PC-3 (cell line): ENCODE measurements around the gene COMTD1.

Experiments
- EZH2 ChIP-seq: fragments of 300-600 bp; sonication (generic); IDR thresholded peaks from one replicate; pipeline ENCODE4 v1.6.1; 2017; ENCODE audit warnings: antibody characterized with exemption, mild to moderate bottlenecking, low read length; ENCODE audit not compliant: unreplicated experiment
- EZH2phosphoT487 ChIP-seq: fragments of 300-600 bp; sonication (generic); IDR thresholded peaks from 2 replicates; pipeline ENCODE4 v1.6.1; 2018; ENCODE audit warnings: mild to moderate bottlenecking, antibody characterized with exemption, low read length, borderline replicate concordance
- TF ChIP-seq, protein P1 (sequence below): fragments of 300-600 bp; sonication (generic); conservative IDR thresholded peaks from 2 replicates; pipeline ENCODE4 v1.5.1; 2017; ENCODE audit warnings: antibody characterized with exemption, low read depth, mild to moderate bottlenecking, low read length

DNA sequence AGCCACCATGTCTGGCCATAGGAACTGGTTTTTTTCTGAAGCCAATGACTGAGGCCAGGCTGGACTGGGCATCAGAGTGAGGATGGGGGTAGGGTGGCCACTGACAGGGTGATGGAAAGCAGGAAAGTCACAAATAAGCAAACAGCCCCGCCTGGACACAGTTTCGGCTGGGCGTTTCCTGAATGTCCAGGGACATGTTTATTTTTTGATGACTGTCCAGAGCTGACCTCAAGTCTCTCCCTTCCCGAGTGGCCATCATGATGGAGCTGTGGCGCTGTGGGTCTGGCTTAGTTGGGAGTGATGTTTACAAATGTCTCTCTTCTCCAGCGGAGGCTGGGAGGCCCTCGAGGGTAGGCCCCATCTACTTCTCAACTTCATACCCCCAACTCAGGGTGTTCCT lies 37.1 kb upstream of the COMTD1 start:
- TF ChIP-seq, protein P1, sequence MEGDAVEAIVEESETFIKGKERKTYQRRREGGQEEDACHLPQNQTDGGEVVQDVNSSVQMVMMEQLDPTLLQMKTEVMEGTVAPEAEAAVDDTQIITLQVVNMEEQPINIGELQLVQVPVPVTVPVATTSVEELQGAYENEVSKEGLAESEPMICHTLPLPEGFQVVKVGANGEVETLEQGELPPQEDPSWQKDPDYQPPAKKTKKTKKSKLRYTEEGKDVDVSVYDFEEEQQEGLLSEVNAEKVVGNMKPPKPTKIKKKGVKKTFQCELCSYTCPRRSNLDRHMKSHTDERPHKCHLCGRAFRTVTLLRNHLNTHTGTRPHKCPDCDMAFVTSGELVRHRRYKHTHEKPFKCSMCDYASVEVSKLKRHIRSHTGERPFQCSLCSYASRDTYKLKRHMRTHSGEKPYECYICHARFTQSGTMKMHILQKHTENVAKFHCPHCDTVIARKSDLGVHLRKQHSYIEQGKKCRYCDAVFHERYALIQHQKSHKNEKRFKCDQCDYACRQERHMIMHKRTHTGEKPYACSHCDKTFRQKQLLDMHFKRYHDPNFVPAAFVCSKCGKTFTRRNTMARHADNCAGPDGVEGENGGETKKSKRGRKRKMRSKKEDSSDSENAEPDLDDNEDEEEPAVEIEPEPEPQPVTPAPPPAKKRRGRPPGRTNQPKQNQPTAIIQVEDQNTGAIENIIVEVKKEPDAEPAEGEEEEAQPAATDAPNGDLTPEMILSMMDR: 0 out of 2 replicates have a peak, but pooled peaks have one; percentile 17
- no peak for TF ChIP-seq EZH2
- TF ChIP-seq EZH2phosphoT487: no peak
